Suppressor macrophage treated with lipopolysaccharide for 1 hour (primary cell): ENCODE measurements around the gene AGO4.
A peak's percentile ranks its signal among the peaks of the same experiment; 100 is the strongest.
"Not testable (repeated sequence)": the region's sequence is repeated elsewhere in the genome, so short reads cannot be mapped to it uniquely, and the experiment has no call there.

Source experiments
- DNase-seq, 3 donors: peaks; one replicate each; pipeline ENCODE4 v3.0.0-alpha.2; 2020 to 2022

Gene AGO4

DNA sequence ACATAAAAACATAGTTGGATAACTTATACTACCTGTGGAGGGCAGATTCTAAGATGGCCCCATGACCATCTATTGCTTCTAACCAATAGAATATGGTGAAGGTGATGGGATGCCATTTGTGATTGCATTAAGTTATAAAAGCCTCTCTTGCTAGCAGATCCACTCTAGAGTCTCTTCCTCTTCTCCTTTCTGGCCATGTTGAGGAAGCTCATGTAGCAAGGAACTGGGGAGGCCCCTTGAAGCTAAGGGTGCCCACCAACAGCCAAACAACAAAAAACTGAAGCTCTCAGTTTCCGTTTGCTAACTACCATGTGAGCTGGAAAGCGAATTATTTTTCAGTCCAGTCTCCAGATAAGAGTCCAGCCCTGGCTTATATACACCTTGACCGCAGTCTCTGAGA lies 59.2 kb downstream of the AGO4 start:
- peak; percentile 56 to 69 (median 62) for DNase-seq

GRCh38 chr1:35869245-35869950 lies 61.6 kb downstream of the AGO4 start:
- not testable (repeated sequence) for DNase-seq

DNA sequence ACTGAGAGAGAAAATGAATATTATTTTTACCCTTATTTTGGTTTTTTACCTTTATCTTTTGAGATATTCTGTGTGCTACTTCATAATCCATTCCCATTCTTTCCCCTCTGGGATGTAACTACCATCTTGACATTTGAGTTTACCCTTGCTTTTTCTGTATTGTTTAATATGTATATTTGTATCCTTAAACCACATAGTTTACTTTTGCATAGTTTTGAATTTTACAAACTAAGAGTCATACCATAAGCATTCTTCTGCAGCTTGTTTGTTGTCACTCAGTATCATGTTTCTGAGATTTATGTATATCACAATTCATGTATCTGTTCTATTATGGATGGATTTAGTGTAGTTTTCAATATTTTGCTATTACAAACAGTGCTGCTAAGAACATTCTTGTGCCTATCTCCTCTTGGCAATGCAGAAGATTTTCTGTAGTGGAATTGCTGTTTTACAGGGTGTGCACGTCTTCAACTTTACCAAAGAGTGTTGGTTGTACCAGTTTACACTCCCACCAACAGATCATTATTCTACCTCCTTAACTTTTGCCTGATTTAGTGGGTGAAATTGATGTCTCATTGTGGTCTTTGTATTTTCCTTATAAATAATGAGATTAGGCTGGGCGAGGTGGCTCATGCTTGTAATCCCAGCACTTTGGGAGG lies 63.0 kb downstream of the AGO4 start:
- DNase-seq: no peak

- DNase-seq: peak; percentile 22 to 54 (median 30)
Observed at GRCh38 chr1:35873243-35873750, 65.5 kb downstream of the AGO4 start.

GRCh38 chr1:35874115-35874514 lies 66.3 kb downstream of the AGO4 start:
- not testable (repeated sequence) for DNase-seq

GRCh38 chr1:35876988-35877387 lies 69.2 kb downstream of the AGO4 start:
- no peak for DNase-seq

DNA sequence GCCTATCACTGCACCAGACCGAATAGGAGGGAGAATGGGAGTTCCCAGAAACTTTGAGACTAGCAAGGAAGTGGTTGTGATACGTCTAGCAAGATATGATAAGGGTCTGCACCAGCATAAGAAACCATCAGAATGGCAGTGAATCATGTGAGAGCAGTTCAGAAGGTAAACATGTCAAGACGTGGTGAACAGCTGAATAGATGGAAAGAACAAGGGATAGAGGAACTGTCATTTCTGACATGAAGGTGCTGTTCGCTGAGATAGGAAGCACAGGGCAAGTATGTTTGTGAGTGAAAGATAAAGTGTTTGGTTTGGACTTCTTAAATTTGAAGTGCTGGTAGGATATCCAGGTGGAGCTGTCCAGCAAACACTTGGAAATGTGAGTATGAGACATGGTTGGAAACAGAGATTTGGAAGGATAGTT lies 74.0 kb downstream of the AGO4 start:
- DNase-seq: no peak

GRCh38 chr1:35882586-35882944 lies 74.7 kb downstream of the AGO4 start:
- DNase-seq: no peak

DNA sequence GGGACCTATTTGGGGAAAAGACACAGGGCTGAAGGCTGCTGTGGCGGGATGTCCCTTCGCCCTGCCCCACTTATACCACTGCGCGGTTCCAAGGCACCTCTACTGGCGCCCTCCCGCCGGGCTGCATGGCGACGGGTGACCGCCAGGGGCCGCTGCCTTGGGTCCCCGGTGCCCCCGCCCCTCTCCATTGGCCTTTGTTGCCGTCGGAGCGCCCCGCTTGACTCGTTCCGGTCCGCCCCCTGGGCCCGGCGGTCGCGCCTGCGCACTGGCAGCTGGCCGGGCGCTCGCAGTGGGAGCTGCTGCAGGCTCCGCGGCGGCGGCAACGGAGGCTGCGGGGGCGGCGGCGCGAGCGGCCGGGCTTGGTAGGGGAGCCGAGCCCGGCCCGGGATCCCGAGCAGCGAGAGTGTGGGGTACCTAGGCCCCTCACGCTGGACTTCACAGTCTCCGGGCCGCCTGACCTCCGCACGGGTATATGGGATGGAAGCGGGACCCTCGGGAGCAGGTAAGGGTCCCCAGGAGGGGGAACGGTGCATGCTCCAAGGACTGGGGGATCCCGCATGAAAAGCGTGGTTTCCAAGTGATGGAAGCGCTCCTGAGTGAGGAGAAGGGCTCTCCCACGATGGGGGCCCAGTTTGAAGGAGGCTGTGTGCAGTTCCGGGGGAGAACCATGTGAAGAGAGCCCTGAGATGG lies 75.3 kb downstream of the AGO4 start, which contains the start of gene AGO1:
Gene AGO1 (plus strand): TSS at position 265 of the 690 bp plus-strand sequence. CDS start 213 bp downstream, at position 478.
- peak; percentile 96 to 98 (median 97) for DNase-seq

- DNase-seq: peak; percentile 70 to 88 (median 70)
Observed at GRCh38 chr1:35883635-35884101, 75.9 kb downstream of the AGO4 start.

GRCh38 chr1:35884934-35885333 lies 77.1 kb downstream of the AGO4 start:
- DNase-seq: peak in 2 of 3 donors; percentile 20 to 25

GRCh38 chr1:35885961-35886558 lies 78.2 kb downstream of the AGO4 start:
- no peak for DNase-seq

- no peak for DNase-seq
Observed at GRCh38 chr1:35886577-35887431, 79.0 kb downstream of the AGO4 start.

- DNase-seq: no peak
Observed at GRCh38 chr1:35887508-35887907, 79.7 kb downstream of the AGO4 start.

DNA sequence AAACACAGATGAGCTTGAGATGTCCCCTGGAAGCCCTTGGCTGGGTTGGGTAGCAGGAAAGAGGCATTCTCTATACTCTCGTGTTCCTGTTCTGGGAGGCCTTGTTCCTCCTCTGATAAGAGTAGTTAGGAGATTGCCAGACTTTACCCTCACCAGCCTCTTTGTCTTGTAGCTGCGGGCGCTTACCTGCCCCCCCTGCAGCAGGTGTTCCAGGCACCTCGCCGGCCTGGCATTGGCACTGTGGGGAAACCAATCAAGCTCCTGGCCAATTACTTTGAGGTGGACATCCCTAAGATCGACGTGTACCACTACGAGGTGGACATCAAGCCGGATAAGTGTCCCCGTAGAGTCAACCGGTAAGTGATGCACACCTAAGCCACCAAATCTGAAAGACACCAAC lies 80.4 kb downstream of the AGO4 start:
- no peak for DNase-seq

GRCh38 chr1:35888981-35889380 lies 81.2 kb downstream of the AGO4 start:
- peak; percentile 51 to 75 (median 66) for DNase-seq

- no peak for DNase-seq
Observed at GRCh38 chr1:35893051-35893879, 85.4 kb downstream of the AGO4 start.

DNA sequence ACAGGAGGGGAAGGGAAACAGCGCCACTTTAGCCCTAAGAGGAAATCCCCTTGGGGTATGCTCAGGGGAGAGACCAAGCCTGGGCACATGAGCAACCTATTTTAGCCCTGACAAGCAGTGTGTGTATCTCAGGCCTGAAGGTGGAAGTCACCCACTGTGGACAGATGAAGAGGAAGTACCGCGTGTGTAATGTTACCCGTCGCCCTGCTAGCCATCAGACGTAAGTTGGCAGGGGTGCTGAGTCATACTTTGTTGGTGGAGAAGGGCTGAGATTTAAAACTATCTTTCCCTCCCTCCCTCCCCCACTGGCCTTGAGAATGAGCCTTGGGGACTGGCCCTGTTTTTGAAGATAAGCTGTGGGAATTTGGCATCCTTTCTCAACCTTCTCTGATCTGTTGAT lies 86.4 kb downstream of the AGO4 start:
- DNase-seq: peak; percentile 89 to 92 (median 91)

GRCh38 chr1:35894656-35895055 lies 86.8 kb downstream of the AGO4 start:
- DNase-seq: peak; percentile 12 to 51 (median 28)

DNA sequence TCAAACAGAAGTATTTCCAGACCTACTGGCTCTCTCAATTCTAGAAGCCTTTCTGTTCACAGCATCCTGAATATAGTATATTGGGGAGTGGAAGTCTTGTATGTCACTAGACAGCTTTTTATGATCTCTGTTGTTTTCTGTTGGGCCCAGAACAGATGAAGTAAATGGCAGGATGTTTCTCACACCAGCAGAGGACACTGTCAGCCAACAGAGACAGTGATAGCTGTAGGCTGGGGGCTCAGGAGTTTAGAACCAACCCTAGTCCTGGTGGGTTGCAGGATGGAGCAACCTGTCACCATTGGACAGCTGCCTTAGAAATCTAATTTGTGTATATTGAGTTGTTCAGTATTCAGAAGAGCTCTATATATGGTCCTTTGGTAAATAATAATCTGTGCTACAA lies 92.1 kb downstream of the AGO4 start:
- no peak for DNase-seq

DNA sequence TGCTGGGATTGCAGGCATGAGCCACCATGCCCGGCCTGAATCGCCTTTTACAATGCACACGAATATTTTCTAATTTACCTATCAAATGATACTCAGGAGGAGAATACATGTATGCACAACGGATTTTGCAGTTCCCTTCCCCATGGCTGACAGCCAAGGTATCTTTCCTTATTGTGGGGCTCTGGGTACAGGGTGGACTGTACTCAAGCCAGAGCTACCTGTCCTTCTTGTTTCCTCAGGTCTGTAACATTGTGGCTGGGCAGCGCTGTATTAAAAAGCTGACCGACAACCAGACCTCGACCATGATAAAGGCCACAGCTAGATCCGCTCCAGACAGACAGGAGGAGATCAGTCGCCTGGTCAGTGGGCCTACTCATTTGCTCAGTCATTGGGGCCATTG lies 93.4 kb downstream of the AGO4 start:
- DNase-seq: no peak
